ENCODE results near the gene SELENOW. TPM values are rescaled to one million over a fixed set of nuclear protein-coding genes. Genes with fewer than 3 reads are reported as not detected.
A peak's percentile ranks its signal among the peaks of the same experiment; 100 is the strongest.

SELENOW gene
- total RNA-seq, 2 experiments from 2014 or later = 71.6 TPM

GRCh38 chr19:47750752-47751151, 27.8 kb upstream of the SELENOW start:
- no peak overlapping the region for H3K27ac ChIP-seq (ENCODE audit: low read depth in 1 of 2, low read length in 2 of 2)

DNA sequence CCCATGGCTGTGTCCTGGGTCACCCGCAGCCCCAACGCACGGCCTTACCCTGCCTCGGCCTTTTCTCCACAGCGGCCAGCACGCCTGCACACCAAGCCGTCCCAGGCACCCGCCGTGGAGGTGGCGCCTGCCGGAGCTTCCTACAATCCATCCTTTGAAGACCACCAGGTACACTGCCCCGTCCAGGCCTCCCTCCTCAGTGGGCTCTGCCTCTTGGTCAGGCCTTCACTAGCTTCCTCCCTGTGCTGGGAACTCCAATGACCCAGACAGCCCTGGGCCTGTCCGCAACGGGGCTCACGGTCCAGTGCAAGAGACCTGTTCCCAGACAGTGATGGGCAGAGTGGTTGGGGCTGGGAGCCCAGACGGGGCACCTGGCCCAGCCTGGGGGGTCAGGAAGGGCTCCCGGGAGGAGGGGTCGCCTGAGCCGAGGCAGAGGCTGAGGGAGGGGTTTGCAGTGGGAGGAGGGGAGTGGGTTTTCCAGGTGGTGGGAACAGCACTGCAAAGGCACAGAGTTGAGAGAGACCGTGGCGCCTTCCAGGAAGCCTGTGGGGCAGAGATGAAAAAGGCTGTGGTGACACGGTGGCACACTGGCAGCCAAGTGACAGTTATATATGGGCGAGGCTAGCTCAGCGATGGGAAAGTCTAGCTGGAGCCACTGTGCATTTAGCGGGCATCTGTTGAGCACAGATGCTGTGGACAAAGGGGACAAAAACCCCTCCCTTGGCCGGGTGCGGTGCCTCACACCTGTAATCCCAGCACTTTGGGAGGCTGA, 25.9 kb upstream of the SELENOW start:
- peak overlapping the region; percentile 51 for H3K4me3 Mint-ChIP-seq
- no peaks in the 10 kb centered on the region for H3K27me3 Mint-ChIP-seq
- Histone ChIP-seq H3K36me3 (ENCODE audit: insufficient read depth, low read length) (peaks cover 93% of the 10 kb centered on the region), H3K9me3 (ENCODE audit: control insufficient read depth in 1 of 2, insufficient read depth in 1 of 2, low read length in 2 of 2) (no peaks in the 10 kb centered on the region), H3K4me1 (ENCODE audit: insufficient read depth, low read length) (peaks cover 33% of the 10 kb centered on the region), H3K27me3 (ENCODE audit: control insufficient read depth in 1 of 2, insufficient read depth in 2 of 2, low read length in 2 of 2) (no peaks in the 10 kb centered on the region), H3K4me3 (ENCODE audit: low read length) (no peak overlapping the region), H3K27ac (ENCODE audit: low read depth in 1 of 2, low read length in 2 of 2) (no peak overlapping the region)
- TF ChIP-seq CTCF (IDR thresholded peaks at IDR 0.05) = no peak
- H3K36me3 Mint-ChIP-seq (ENCODE audit: low read depth) = peaks cover 81% of the 10 kb centered on the region
- peak overlapping the region; percentile 60 for H3K27ac Mint-ChIP-seq
- H3K4me1 Mint-ChIP-seq (ENCODE audit: low read depth) = peaks cover 38% of the 10 kb centered on the region
- intact Hi-C loops (cut with DNase I, micrococcal nuclease) = no loop called here
- ATAC-seq (ENCODE audit: poor library complexity) (peak; percentile 62), DNase-seq (no peak)
- CTCF ChIA-PET = no interaction called here
- no peaks in the 10 kb centered on the region for H3K9me3 Mint-ChIP-seq
- POLR2A ChIA-PET = interaction anchor here (0.6 to 0.7 kb wide), 2 partner anchors 142 to 1029 kb away, joined by 3 to 6 read pairs; no protein-coding TSS in a partner anchor

More at GRCh38 chr19:47750752-47751151, 27.8 kb upstream of the SELENOW start:
- Histone ChIP-seq H3K4me1 (ENCODE audit: insufficient read depth, low read length) (peaks cover 51% of the 10 kb centered on the region), H3K27me3 (ENCODE audit: control insufficient read depth in 1 of 2, insufficient read depth in 2 of 2, low read length in 2 of 2) (no peaks in the 10 kb centered on the region), H3K36me3 (ENCODE audit: insufficient read depth, low read length) (peaks cover 80% of the 10 kb centered on the region), H3K4me3 (ENCODE audit: low read length) (no peak overlapping the region), H3K9me3 (ENCODE audit: control insufficient read depth in 1 of 2, insufficient read depth in 1 of 2, low read length in 2 of 2) (no peaks in the 10 kb centered on the region)
- ATAC-seq (ENCODE audit: poor library complexity) = no peak
- H3K9me3 Mint-ChIP-seq = no peaks in the 10 kb centered on the region
- DNase-seq = no peak
- TF ChIP-seq CTCF (IDR thresholded peaks at IDR 0.05) = no peak
- ChIA-PET POLR2A (no interaction called here), CTCF (no interaction called here)
- H3K4me3 Mint-ChIP-seq = no peak overlapping the region
- H3K27ac Mint-ChIP-seq = no peak overlapping the region
- peaks cover 69% of the 10 kb centered on the region for H3K36me3 Mint-ChIP-seq (ENCODE audit: low read depth)
- H3K4me1 Mint-ChIP-seq (ENCODE audit: low read depth) = peaks cover 43% of the 10 kb centered on the region
- H3K27me3 Mint-ChIP-seq = no peaks in the 10 kb centered on the region
- intact Hi-C loops (cut with DNase I, micrococcal nuclease) = no loop called here

DNA sequence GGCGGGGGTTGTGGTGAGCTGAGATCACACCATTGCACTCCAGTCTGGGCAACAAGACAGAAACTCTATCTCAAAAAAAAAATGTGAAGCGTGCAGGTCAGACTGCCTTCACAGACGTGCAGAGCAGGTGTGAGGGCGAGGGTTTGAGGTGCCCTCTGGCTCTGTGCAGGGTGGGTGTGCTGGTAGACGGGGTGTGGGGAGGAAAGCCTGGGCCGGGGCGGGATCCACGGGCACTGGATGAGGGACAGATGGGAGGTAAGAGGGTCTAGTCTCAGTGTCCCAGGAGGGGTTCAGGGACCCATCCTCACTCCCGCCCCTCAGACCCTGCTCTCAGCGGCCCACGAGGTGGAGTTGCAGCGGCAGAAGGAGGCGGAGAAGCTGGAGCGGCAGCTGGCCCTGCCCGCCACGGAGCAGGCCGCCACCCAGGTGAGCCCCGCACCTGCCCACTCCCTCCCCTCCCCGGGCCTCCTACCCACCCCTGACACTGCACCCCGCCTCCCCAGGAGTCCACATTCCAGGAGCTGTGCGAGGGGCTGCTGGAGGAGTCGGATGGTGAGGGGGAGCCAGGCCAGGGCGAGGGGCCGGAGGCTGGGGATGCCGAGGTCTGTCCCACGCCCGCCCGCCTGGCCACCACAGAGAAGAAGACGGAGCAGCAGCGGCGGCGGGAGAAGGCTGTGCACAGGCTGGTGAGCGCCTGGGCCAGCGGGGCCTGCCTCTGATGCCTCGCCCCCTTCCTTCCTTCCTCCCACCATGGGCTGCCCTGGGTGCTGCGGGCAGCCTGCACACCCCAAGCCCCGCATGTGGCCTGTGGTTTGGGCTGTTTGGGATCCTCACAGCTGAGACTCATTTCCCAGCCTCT, 24.1 kb upstream of the SELENOW start:
- ChIA-PET CTCF (no interaction called here), POLR2A (no interaction called here)
- H3K27ac Mint-ChIP-seq = peak overlapping the region; percentile 60
- DNase-seq = no peak
- peaks cover 16% of the 10 kb centered on the region for H3K4me1 ChIP-seq (ENCODE audit: insufficient read depth, low read length)
- H3K36me3 Mint-ChIP-seq (ENCODE audit: low read depth) = peaks cover 83% of the 10 kb centered on the region
- H3K9me3 Mint-ChIP-seq = no peaks in the 10 kb centered on the region
- H3K4me1 Mint-ChIP-seq (ENCODE audit: low read depth) = peaks cover 22% of the 10 kb centered on the region
- no peak overlapping the region for H3K4me3 Mint-ChIP-seq
- no peak for ATAC-seq (ENCODE audit: poor library complexity)
- H3K27me3 ChIP-seq (ENCODE audit: control insufficient read depth in 1 of 2, insufficient read depth in 2 of 2, low read length in 2 of 2) = no peaks in the 10 kb centered on the region
- TF ChIP-seq CTCF (IDR thresholded peaks at IDR 0.05) = no peak
- peaks cover 87% of the 10 kb centered on the region for H3K36me3 ChIP-seq (ENCODE audit: insufficient read depth, low read length)
- intact Hi-C loops (cut with DNase I, micrococcal nuclease) = no loop called here
- H3K4me3 ChIP-seq (ENCODE audit: low read length) = no peak overlapping the region
- no peaks in the 10 kb centered on the region for H3K27me3 Mint-ChIP-seq
- H3K27ac ChIP-seq (ENCODE audit: low read depth in 1 of 2, low read length in 2 of 2) = no peak overlapping the region
- H3K9me3 ChIP-seq (ENCODE audit: control insufficient read depth in 1 of 2, insufficient read depth in 1 of 2, low read length in 2 of 2) = no peaks in the 10 kb centered on the region
